GM21737 (cell line): Measurements from ENCODE around the gene SLC22A14.

ENCODE experiments used
- ATAC-seq: cut with Tn5 transposase; IDR thresholded peaks from one replicate; pipeline ENCODE4 v1.9.1; 2021; ENCODE audit warnings: mild to moderate bottlenecking, moderate library complexity; ENCODE audit not compliant: unreplicated experiment

SLC22A14 gene

GRCh38 chr3:38343797-38344594 is 61.9 kb downstream of the SLC22A14 start:
- no peak for ATAC-seq

DNA sequence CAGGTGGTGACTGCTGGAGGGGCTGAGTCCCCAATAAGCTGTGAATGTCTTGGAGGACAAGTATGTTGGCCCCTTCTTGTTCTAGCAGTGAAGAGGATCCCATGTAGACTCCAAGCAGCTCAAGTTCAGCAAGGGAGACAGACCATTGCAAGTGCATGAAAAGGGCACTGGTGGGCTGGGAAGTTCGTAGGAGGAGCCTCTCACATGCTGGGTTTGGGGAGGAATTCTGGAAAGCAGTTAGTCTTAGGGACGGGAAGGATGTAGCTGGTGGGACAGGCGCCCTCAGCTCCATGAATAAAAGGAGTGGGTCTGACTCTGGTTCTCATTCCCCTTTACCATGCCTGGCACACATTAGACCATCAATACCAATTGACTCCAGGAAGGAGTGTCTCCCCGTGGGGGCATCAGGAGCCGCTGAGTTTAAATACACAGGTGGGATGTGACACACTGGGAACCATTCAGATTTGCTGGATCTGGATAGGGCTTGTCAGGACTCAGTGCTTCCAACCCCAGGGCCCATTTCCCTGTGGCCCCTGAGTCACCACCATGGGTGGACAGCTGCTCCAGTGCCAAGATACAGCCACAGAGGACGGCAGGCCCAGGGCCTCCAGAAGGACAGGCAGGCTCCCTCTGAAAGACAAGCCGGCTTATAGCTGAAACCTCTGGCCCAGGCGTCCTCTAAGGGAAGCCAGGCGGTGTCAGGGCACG is 63.9 kb downstream of the SLC22A14 start:
- peak; percentile 19 for ATAC-seq

- peak; percentile 98 for ATAC-seq
Measured at GRCh38 chr3:38346587-38347410, 64.7 kb downstream of the SLC22A14 start, which contains the start of gene XYLB. TSS of gene XYLB (plus strand) at chr3:38346785. CDS start at chr3:38346869, 84 bp downstream.

DNA sequence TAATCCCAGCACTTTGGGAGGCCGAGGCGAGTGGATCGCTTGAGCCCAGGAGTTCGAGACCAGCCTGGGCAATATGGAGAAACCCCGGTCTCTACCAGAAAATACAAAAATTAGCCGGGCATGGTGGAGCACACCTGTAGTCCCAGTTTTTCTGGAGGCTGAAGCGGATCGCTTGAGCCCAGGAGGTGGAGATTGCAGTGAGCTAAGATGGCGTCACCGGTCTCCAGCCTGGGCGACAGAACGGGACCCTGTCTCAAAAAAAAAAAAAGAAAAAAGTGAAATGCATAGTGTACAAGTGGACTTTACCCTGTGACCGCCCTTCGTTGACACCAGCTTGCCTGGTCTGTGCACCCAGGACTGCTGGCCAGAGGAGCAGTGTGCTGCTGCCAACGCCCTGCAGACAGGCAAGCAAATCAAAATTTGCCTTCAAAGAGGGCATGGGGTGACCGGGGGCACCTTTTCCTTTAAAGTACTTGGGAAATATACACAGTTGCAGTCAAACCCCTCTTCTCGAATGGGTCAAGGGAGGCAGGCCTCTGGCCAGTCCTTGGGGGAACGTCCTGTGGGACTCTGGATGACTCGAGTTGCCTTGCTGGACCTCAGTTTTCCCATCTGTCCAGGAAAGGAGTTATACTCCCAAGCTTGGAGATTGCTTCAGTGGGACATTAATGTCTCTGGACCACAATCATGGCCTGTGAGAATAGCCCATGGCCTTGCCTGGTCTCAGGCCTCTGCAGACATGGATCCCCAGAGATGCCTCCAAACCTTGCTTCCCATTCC is 65.5 kb downstream of the SLC22A14 start:
- ATAC-seq, result no peak

DNA sequence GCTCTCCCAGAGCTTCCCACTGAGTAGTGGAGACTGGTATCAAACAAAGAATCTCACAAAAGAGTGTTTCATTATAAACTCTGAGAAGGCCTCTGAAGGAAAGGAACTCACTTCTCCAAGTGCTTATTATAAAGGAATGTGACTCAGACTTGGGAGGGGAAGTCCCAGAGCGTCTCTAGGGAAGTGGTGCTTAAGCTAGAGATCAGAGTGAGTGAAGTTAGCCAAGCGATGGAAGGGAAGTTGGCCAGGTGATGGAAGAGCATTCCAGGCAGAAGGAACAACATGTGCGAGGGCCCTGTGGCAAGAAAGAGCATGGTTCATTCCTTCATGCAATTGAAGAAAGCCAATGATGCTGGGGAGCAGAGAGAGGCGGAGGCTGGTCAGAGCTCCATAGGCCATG is 66.8 kb downstream of the SLC22A14 start:
- ATAC-seq, result no peak

DNA sequence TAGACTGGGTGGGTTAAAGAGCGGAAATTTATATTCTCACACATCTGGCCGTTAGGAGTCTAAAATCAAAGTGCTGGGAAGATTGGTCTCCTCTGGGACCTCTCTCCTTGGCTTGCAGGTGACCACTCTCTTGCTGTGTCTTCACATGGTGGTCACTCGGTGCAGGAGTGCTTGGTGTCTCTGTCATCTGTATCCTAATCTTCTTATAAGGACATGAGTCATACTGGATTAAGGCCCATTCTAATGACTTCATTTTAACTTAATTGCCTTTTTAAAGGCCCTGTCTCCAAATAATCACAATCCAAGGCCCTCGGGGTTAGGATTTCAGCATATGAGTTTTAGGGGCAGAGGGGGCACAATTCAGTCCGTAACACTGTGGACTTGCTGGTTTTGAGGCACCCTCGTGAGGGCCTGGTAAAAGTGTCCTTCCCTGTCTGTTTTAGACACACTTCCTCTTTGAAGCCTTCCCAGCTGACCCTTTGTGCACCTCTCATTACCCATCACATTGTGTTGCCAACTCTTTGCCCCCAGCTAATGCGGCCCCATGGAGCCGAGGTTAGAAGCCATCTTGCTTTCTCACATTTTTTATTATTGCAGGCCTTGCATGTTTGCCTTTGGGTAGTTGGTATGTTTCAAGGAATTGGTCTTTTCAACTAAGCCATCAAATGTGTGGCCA is 67.7 kb downstream of the SLC22A14 start:
- ATAC-seq, result no peak

DNA sequence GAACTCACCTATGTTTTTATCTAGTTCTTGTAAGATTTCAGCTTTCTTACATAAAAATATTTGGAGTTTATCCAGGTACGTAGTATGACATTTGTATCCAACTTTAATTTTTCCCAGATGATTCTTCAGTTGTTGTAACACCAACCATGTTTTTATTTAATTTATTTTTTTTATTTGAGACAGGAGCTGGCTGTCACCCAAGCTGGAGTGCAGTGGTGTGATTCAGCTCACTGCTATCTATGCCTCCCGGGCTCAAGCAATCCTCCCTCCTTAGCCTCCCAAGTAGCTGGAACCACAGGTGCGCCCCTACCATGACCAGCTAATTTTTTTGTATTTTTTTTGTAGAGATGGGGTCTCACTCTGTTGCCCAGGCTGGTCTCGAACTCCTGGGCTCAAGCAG is 71.1 kb downstream of the SLC22A14 start:
- no peak for ATAC-seq

DNA sequence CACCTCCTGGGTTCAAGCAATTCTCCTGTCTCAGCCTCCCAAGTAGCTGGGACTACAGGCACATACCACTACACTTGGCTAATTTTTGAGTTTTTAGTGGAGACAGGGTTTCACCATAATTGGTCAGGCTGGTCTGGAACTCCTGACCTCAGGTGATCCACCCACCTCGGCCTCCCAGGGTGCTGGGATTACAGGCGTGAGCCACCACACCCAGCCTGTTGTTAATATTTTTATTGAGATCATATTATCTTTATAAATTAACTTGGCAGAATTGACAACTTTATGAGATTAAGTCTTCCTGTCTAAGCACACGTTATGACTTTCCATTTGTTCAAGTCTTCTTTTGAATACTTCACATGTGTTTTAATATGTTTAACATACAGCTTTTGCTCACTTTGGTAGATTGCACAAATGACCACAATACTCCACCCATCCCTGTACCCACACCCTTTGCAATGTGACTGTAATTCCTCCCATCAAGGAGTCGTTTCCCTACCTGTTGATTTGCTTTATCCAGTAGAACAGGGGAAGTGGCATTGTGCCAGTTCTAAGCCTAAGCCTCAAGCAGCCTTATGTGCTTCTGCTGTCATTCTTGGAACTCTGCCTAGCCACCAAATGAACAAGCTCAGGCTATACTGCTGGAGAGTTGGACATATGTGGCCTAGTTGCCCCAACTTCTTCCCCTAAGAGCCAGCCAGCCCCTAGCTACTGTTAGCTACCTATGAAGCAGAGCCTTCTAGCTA is 72.7 kb downstream of the SLC22A14 start:
- ATAC-seq, result no peak

DNA sequence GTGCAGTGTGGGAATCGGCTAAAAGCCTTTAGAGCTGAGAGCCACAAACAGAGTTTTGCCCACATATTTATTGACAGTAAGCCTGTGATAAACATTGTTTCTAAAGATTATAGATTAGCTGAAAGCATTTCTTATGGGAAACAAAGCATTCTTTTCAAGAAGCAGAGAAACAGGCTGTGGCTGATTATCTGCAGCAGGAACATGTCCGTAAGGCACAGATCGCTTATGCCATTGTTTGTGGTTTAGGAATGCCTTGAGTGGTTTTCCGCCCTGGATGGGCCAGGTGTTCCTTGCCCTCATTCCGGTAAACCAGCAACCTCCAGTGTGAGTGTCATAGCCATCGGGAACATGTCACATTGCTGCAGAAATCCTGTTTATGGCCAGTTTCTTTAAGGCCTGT is 76.9 kb downstream of the SLC22A14 start:
- ATAC-seq, result no peak

DNA sequence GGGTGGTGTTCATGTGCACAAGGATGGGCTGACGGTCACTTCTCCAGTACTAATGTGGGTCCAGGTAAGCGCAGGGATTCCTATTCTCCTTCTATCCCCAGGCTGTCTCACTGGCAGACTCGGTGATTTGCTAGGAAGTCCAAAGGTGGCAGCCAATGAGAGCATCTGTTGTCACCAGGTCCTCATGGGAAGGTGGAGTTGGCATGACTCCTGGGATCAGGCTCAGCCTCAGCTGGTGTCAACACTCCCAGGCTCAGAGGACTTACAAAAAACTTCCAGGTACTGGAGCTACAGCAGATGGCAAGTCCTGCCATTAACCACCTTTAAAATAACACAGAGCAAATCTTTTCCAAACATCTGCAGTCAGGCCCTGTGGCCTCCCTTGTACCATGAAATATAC is 78.3 kb downstream of the SLC22A14 start:
- no peak for ATAC-seq

DNA sequence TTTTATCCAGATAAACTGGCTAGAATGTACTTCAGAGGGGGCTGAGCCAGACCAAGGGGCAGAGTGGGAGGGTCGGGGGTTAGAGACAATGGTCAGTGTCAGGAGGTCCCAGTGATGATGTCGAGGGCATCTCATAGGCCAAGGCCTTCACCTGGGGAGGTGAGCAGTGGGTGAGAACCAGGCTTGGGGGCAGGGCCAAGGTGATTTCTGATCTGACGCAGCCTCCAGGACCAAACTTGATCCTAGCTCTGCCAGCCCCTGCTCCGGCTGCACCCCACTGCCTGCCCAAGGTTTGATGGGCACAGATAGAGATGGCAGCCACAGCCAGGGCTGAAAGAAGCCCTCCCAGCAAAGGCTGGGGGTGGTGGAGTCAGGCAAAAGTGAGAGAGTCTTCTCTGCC is 79.4 kb downstream of the SLC22A14 start:
- no peak for ATAC-seq

- ATAC-seq, result no peak
Measured at GRCh38 chr3:38362825-38363224, 80.7 kb downstream of the SLC22A14 start.

- ATAC-seq, result no peak
Measured at GRCh38 chr3:38364721-38365400, 82.8 kb downstream of the SLC22A14 start.

DNA sequence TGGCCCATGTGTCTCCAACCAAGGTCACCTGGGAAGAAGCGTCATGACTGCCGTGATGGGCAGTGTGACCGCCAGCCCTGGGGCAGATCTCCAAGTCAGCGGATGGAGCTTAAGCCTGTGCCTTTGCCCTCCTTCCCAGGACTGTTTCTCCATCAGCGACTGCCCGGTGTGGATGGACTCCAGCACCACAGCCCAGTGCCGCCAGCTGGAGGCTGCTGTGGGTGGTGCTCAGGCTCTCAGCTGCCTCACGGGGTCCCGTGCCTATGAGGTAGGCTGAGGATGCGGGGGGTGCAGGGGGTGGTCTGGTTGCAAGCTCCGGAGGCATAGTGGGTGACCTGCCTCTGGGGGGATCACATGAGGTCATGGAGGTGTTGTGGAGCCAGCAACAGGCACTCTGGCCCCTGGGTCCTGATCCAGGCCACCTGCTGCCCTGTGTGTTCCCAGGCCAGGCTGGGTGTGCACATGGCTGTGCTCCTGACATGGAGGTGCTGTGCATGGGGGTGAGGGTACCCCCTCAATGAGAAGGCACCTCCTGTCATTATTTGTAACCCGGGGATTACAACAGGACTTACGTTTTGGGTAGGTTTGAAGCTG is 83.5 kb downstream of the SLC22A14 start:
- ATAC-seq, result no peak

GRCh38 chr3:38366082-38366481 is 84.0 kb downstream of the SLC22A14 start:
- no peak for ATAC-seq

- no peak for ATAC-seq
Measured at GRCh38 chr3:38367779-38368178, 85.7 kb downstream of the SLC22A14 start.
